ENCODE data around the gene FIBCD1.

DNA sequence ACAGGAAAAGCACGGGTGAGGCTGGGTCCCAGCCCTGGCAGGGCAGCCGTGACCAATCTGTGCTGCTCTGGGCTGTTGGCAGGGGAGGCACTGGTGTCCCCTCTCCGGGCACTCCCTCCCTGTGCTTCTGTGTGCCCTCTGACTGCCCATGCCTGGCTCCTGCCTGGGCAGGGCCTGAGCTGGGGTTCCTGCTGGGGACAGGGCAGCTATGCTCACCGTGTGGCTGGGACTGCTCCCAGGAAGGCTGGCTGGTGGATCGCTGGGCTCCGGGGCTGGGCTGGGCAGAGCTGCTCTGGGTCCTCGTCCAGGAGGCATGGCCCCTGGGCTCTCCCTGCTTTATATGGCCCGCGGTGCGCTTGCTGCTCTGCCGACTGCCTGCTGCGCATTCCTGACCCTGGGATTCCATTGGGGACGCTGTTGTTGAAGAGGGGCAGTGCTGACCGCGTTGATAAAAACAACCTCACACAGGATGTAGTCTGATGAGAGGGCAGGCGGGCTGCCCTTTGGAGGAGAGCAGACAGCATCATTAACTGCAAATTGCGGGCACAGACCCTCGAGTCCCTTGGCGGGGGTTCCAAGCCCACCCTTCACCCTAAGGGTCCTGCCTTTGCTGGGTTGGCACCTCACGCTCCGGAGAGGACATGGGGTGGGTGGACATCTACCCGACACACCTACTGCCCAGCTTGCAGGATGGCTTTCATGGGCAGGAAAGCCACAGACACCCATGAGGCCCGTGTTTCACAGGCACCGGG lies 43.4 kb downstream of the FIBCD1 start:
- TF ChIP-seq POLR2A (IDR thresholded peaks at IDR 0.05) = no peak
- TF ChIP-seq, protein P1, sequence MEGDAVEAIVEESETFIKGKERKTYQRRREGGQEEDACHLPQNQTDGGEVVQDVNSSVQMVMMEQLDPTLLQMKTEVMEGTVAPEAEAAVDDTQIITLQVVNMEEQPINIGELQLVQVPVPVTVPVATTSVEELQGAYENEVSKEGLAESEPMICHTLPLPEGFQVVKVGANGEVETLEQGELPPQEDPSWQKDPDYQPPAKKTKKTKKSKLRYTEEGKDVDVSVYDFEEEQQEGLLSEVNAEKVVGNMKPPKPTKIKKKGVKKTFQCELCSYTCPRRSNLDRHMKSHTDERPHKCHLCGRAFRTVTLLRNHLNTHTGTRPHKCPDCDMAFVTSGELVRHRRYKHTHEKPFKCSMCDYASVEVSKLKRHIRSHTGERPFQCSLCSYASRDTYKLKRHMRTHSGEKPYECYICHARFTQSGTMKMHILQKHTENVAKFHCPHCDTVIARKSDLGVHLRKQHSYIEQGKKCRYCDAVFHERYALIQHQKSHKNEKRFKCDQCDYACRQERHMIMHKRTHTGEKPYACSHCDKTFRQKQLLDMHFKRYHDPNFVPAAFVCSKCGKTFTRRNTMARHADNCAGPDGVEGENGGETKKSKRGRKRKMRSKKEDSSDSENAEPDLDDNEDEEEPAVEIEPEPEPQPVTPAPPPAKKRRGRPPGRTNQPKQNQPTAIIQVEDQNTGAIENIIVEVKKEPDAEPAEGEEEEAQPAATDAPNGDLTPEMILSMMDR (IDR thresholded peaks at IDR 0.05) = no peak
